Colonic mucosa (tissue), 4 donors: Measurements from ENCODE around the gene SLC25A21. TPM values are rescaled to one million over a fixed set of nuclear protein-coding genes. Genes with fewer than 3 reads are reported as not detected.
"Not testable (repeated sequence)": the region's sequence is repeated elsewhere in the genome, so short reads cannot be mapped to it uniquely, and the experiment has no call there.

ENCODE experiments used
- DNase-seq: peaks from one replicate; pipeline ENCODE4 v3.0.0-alpha.2; 2020
- H3K27ac ChIP-seq: fragments of 200-600 bp; one replicate; pipeline ENCODE4 v1.8.0; 2021
- H3K27me3 ChIP-seq: fragments of 200-600 bp; one replicate; pipeline ENCODE4 v1.8.0; 2021
- H3K36me3 ChIP-seq: fragments of 200-600 bp; one replicate; pipeline ENCODE4 v1.8.0; 2021
- H3K4me1 ChIP-seq: fragments of 200-600 bp; one replicate; pipeline ENCODE4 v1.8.0; 2021; ENCODE audit warnings: mild to moderate bottlenecking
- H3K4me3 ChIP-seq: fragments of 200-600 bp; one replicate; pipeline ENCODE4 v1.8.0; 2021
- H3K9ac ChIP-seq, 2 donors: one replicate each; pipeline ENCODE4 v1.7.0; 2013; ENCODE audit warnings: control low read depth in 2 of 2, low read depth in 2 of 2, low read length in 2 of 2
- H3K9me3 ChIP-seq: fragments of 200-600 bp; one replicate; pipeline ENCODE4 v1.8.0; 2021
- intact Hi-C: fragments of 100-400 bp; cut with DNase I; formaldehyde crosslinking; loops from one replicate; pipeline ENCODE4 v1.14.1; 2022
- total RNA-seq, 2 donors: library from RNA; stranded (reverse); fragmentation: NEBNext Ultra II Directional in 1 of 2; extraction: Animal tissue kit (Norgen Biotek cat#: 25700) in 1 of 2; gene quantifications; one replicate each; pipeline ENCODE4 v1.2.1, GENCODE V29; 2021
- TF ChIP-seq, protein P1 (sequence below): fragments of 200-600 bp; IDR thresholded peaks from one replicate; pipeline ENCODE4 v1.8.0; 2022; ENCODE audit warnings: antibody characterized with exemption, mild to moderate bottlenecking
- donor health status: healthy.
- donor health status: DM: no; HTN: no; CAD: no.
- donor health status: DM: no; HTN: no; CAD: no.

The SLC25A21 gene
- total RNA-seq, 2 donors from 2014 or later, result 0.77 to 0.82 TPM

DNA sequence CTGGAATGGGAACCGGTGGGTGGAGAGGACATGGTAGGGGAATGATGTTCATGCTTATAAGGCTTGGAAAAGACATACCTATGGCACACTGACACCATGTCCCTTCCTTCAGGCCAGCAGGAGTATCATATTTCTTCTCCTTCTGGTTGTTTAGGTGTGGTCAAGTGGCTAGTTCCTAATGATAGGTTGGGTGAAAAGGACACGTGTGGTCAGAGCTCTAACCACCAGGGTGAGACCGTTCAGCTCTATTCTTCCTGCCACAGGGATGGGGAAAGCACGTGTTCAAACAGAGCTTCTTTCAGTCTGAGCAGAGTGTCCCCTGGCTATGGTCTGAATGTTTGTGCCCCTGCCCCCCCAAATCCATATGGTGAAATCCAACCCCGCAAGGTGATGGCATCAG is 301.6 kb downstream of the SLC25A21 start:
- DNase-seq, result no peak
- no peaks in the 10 kb centered on the region for H3K9me3 ChIP-seq
- no peak overlapping the region for H3K4me3 ChIP-seq
- no peak overlapping the region for H3K9ac ChIP-seq
- H3K36me3 ChIP-seq, result no peaks in the 10 kb centered on the region
- no peak overlapping the region for H3K27ac ChIP-seq
- TF ChIP-seq, protein P1, sequence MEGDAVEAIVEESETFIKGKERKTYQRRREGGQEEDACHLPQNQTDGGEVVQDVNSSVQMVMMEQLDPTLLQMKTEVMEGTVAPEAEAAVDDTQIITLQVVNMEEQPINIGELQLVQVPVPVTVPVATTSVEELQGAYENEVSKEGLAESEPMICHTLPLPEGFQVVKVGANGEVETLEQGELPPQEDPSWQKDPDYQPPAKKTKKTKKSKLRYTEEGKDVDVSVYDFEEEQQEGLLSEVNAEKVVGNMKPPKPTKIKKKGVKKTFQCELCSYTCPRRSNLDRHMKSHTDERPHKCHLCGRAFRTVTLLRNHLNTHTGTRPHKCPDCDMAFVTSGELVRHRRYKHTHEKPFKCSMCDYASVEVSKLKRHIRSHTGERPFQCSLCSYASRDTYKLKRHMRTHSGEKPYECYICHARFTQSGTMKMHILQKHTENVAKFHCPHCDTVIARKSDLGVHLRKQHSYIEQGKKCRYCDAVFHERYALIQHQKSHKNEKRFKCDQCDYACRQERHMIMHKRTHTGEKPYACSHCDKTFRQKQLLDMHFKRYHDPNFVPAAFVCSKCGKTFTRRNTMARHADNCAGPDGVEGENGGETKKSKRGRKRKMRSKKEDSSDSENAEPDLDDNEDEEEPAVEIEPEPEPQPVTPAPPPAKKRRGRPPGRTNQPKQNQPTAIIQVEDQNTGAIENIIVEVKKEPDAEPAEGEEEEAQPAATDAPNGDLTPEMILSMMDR, result no peak
- H3K4me1 ChIP-seq, result no peaks in the 10 kb centered on the region
- H3K27me3 ChIP-seq, result no peaks in the 10 kb centered on the region
- intact Hi-C loops, result no loop called here

DNA sequence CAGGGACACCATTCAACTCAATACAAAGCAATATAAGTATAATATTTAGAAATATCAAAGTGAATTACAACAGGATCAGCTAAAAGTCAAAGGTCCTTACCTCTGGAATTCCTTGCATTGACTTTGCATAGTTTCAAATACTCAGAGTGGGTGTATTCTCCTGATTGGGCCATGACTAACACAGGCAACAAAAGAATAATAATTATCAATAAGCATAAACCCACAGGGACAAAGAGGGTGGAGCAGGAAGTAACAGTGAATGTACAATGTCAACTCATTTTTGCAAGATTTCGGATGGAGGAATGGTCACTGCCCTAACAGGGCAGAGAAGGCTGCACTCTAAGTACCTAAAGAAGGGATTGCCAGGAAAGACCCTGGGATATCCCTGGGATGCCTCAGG is 303.3 kb downstream of the SLC25A21 start:
- Histone ChIP-seq H3K9ac (no peak overlapping the region), H3K4me3 (no peak overlapping the region), H3K27me3 (no peaks in the 10 kb centered on the region), H3K9me3 (no peaks in the 10 kb centered on the region), H3K27ac (no peak overlapping the region), H3K4me1 (no peaks in the 10 kb centered on the region), H3K36me3 (no peaks in the 10 kb centered on the region)
- TF ChIP-seq, protein P1, result no peak
- intact Hi-C loops, result loop anchor here (10.0 kb wide), 1 partner anchor 214 kb away; no protein-coding TSS in a partner anchor
- DNase-seq, result no peak

DNA sequence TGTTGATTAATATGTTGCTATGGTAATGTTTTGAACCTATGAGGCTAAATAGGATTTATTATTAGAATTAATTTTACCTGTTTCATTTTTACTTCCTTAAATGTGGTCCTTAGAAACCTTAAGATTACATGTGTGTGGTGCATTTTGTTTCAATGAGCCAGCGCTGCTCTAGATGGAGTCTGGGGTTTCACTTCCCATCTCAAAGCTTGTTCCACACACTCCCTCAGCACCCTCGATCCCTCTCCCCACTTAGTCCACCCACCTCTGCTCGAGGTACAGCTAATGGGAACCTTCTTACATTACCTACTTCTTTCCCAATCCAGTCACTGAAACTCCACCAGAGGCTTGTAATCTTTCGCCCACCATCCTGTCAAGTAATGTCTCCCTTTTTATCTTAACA is 305.5 kb downstream of the SLC25A21 start:
- H3K27ac ChIP-seq, result no peak overlapping the region
- intact Hi-C loops, result loop anchor here (10.0 kb wide), 1 partner anchor 212 kb away; no protein-coding TSS in a partner anchor
- H3K27me3 ChIP-seq, result no peaks in the 10 kb centered on the region
- H3K9me3 ChIP-seq, result no peaks in the 10 kb centered on the region
- H3K36me3 ChIP-seq, result no peaks in the 10 kb centered on the region
- DNase-seq, result no peak
- no peak overlapping the region for H3K9ac ChIP-seq
- TF ChIP-seq, protein P1, result no peak
- H3K4me3 ChIP-seq, result no peak overlapping the region
- no peaks in the 10 kb centered on the region for H3K4me1 ChIP-seq

DNA sequence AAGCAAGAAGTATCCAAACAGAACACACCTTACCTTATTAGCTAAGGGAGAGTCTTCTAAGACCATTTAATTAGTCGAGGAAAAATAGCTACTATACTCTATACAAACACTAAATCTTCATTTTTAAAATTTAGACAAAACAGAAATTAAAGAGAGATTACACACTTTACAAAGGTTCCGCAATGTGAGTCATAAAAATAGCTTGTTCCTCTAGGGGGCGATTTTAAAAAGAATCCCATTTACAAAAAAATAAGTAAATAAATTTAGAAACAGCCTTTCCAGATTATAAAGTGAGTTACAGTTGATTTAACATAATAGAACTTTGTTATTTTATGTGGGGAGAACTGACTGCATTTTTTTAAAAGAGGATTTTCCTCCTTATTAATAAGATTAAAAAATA is 309.1 kb downstream of the SLC25A21 start:
- H3K27me3 ChIP-seq, result no peaks in the 10 kb centered on the region
- DNase-seq, result no peak
- H3K4me1 ChIP-seq, result no peaks in the 10 kb centered on the region
- H3K9ac ChIP-seq, result no peak overlapping the region
- H3K9me3 ChIP-seq, result no peaks in the 10 kb centered on the region
- no peaks in the 10 kb centered on the region for H3K36me3 ChIP-seq
- H3K27ac ChIP-seq, result no peak overlapping the region
- TF ChIP-seq, protein P1, result no peak
- intact Hi-C loops, result loop anchor here (10.0 kb wide), 1 partner anchor 208 kb away; no protein-coding TSS in a partner anchor
- H3K4me3 ChIP-seq, result no peak overlapping the region

DNA sequence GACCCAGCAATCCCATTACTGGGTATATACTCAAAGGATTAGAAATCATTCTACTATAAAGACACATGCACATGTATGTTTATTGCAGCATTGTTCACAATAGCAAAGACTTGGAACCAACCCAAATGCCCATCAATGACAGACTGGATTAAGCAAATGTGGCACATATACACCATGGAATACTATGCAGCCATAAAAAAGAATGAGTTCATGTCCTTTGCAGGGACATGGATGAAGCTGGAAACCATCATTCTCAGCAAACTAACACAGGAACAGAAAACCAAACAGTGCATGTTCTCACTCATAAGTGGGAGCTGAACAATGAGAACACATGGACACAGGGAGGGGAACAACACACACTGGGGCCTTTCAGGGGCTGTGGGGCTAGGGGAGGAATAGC is 310.2 kb downstream of the SLC25A21 start:
- intact Hi-C loops, result loop anchor here (10.0 kb wide), 1 partner anchor 207 kb away; no protein-coding TSS in a partner anchor
- DNase-seq, H3K9ac ChIP-seq, H3K9me3 ChIP-seq, H3K36me3 ChIP-seq, H3K27ac ChIP-seq, H3K4me1 ChIP-seq, H3K27me3 ChIP-seq, H3K4me3 ChIP-seq: not testable (repeated sequence)

DNA sequence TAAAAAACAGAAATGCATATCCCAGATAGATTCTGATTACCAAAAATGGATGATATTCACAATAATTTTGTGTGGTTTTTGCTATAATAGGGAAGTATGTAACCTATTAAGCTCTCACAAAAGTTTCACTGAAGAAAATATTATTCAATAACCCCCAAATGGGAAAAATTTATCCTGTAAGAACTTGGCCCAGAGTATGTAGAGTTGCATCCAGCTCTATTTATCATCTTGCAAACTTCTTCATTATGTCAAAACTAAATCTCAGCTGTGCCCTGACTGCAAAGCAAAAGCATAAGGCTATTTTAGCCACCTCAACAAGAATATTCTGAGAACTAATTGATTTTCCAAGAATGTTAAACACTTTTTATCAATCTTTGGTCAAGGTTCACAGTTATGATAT is 311.6 kb downstream of the SLC25A21 start:
- Histone ChIP-seq H3K4me3 (no peak overlapping the region), H3K9me3 (no peaks in the 10 kb centered on the region), H3K27ac (no peak overlapping the region), H3K36me3 (no peaks in the 10 kb centered on the region), H3K4me1 (no peaks in the 10 kb centered on the region), H3K9ac (no peak overlapping the region), H3K27me3 (no peaks in the 10 kb centered on the region)
- TF ChIP-seq, protein P1, result no peak
- intact Hi-C loops, result loop anchor here (10.0 kb wide), 1 partner anchor 206 kb away; no protein-coding TSS in a partner anchor
- no peak for DNase-seq
